Adrenal gland (tissue), 12 donors: ENCODE data around the gene TACC2. TPM values are rescaled to one million over a fixed set of nuclear protein-coding genes. Genes with fewer than 3 reads are reported as not detected.

Experiments
- DNase-seq, 7 donors: peaks; one replicate each; pipeline ENCODE4 v3.0.0-alpha.2; 2019 to 2020
- H3K27ac ChIP-seq, 5 donors: fragments of 200-600 bp; sonication (generic) in 4 of 5; 1 replicate in 3 of 5; 2 replicates in 2 of 5; pipeline versions ENCODE4 v1.5.1 to v1.8.0; 2016 to 2020; ENCODE audit warnings: mild to moderate bottlenecking in 1 of 5
- H3K27me3 ChIP-seq: fragments of 200-600 bp; 2 replicates; pipeline ENCODE4 v1.8.0; 2021
- H3K36me3 ChIP-seq, 2 donors: fragments of 200-600 bp; replicated peaks in 1 of 2; 1 replicate in 1 of 2; 2 replicates in 1 of 2; pipeline versions ENCODE4 v1.5.1 to v1.8.0; 2018 to 2022
- H3K4me1 ChIP-seq, 2 donors: fragments of 200-600 bp; replicated peaks in 1 of 2; 1 replicate in 1 of 2; 2 replicates in 1 of 2; pipeline versions ENCODE4 v1.5.1 to v1.8.0; 2018 to 2021
- H3K4me3 ChIP-seq, 4 donors: fragments of 200-600 bp; sonication (generic) in 3 of 4; one replicate each; pipeline ENCODE4 v1.5.1; 2016 to 2018
- H3K9me3 ChIP-seq, 3 donors: fragments of 200-600 bp; sonication (generic) in 1 of 3; replicated peaks in 1 of 3; 1 replicate in 2 of 3; 2 replicates in 1 of 3; pipeline versions ENCODE4 v1.5.1 to v1.8.0; 2016 to 2021
- POLR2A ChIP-seq, 2 donors: fragments of 450-650 bp; IDR thresholded peaks; one replicate each; pipeline ENCODE4 v1.6.1; 2017; ENCODE audit warnings: antibody characterized with exemption in 2 of 2, mild to moderate bottlenecking in 2 of 2, moderate library complexity in 1 of 2
- WGBS, 4 donors: extraction: QIAGEN DNeasy Blood & Tissue Kit in 2 of 4; methylation state at CpG; one replicate each; pipeline versions ENCODE4 v1.1.5 to v1.1.7; 2013 to 2017; 5-methylcytosine and 5-hydroxymethylcytosine counted together
- intact Hi-C, 2 donors: fragments of 100-400 bp; cut with DNase I; formaldehyde crosslinking; loops; one replicate each; pipeline versions ENCODE4 v1.14.1 to v1.15.0; 2022 to 2023
- polyA plus RNA-seq, 3 donors: library from polyadenylated mRNA; stranded (reverse); fragments of 200-250 nt in 2 of 3; fragments of 350-450 nt in 1 of 3; fragmentation: Illumina TruSeq in 1 of 3; extraction: RNeasy Lipid Tissue Mini Kit (QIAGEN cat#74804) in 1 of 3; gene quantifications; one replicate each; pipeline ENCODE4 v1.2.3, GENCODE V29; 2013 to 2014
- total RNA-seq, 9 donors: library from RNA; depleted of rRNA in 4 of 9; stranded (reverse); fragments of >200 nt in 4 of 9; fragments of 120-200 nt in 1 of 9; fragmentation: NEBNext Ultra II Directional in 1 of 9; extraction: Animal tissue kit (Norgen Biotek cat#: 25700) in 1 of 9; gene quantifications; one replicate each; pipeline versions ENCODE4 v1.1.0 to v1.2.4, GENCODE V29; 2013 to 2023
- TF ChIP-seq, protein P1 (sequence below), 6 experiments: fragments of 450-650 bp in 4 of 6; fragments of 200-600 bp in 2 of 6; sonication (generic) in 1 of 6; IDR thresholded peaks; 1 replicate in 5 of 6; 2 replicates in 1 of 6; pipeline versions ENCODE4 v1.5.1 to v1.8.0; 2016 to 2021; ENCODE audit warnings: antibody characterized with exemption in 6 of 6, mild to moderate bottlenecking in 2 of 6, moderate library complexity in 1 of 6
- donor health status: healthy with polysubstance abuse.
- donor health status: Bipolar disorder and iron deficiency.
- donor health status: DM: yes; HTN: yes; CAD: no.
- donor health status: DM: no; HTN: no; CAD: no.
- donor health status: DM: no; HTN: no; CAD: no.
- donor health status: DM: yes; HTN: yes; CAD: no.

TACC2 gene
- total and polyA plus RNA-seq, 12 donors = 11.3 to 45.7 (median 26.3) TPM

DNA sequence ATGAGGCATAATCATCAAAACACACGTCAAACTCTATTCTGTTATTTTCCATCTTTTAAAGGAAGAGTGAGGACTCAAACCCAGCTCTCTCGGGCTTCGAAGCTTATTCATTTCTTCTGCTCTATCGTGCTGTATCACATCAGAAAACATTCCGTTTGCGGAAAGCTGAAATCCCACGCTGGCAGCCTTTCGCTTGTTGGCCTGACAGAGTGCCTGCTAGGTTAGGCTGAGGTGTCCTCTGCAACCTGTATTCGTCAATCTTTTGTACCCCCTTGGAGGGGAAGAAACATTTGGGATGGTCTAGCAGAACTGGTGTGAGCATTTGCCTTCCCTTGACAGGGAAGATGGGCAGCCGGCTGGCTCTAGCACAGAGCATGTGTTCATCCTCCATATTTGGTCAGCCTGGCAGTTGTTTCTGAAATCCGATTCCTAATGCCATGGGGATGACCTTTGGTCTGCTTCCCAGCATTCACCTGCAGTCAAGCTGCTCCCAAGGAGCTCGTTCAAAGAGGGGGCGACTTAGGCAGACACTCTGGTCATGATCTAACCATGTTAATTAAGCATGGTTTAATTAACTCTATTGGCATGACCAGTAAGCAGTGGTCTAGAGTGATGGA, 55.2 kb downstream of the TACC2 start:
- TF ChIP-seq POLR2A (IDR thresholded peaks at IDR 0.05) = no peak
- TF ChIP-seq, protein P1, sequence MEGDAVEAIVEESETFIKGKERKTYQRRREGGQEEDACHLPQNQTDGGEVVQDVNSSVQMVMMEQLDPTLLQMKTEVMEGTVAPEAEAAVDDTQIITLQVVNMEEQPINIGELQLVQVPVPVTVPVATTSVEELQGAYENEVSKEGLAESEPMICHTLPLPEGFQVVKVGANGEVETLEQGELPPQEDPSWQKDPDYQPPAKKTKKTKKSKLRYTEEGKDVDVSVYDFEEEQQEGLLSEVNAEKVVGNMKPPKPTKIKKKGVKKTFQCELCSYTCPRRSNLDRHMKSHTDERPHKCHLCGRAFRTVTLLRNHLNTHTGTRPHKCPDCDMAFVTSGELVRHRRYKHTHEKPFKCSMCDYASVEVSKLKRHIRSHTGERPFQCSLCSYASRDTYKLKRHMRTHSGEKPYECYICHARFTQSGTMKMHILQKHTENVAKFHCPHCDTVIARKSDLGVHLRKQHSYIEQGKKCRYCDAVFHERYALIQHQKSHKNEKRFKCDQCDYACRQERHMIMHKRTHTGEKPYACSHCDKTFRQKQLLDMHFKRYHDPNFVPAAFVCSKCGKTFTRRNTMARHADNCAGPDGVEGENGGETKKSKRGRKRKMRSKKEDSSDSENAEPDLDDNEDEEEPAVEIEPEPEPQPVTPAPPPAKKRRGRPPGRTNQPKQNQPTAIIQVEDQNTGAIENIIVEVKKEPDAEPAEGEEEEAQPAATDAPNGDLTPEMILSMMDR (IDR thresholded peaks at IDR 0.05) = no peak
- no peak for DNase-seq
- no peaks in the 10 kb centered on the region for H3K36me3 ChIP-seq
- H3K4me3 ChIP-seq = no peak overlapping the region
- intact Hi-C loops = no loop called here
- no peaks in the 10 kb centered on the region for H3K4me1 ChIP-seq
- 52 to 70% (median 64%) methylated on average over 11 to 13 of the region's 13 CpGs for WGBS, 4 donors
- no peak overlapping the region for H3K27ac ChIP-seq
- H3K9me3 ChIP-seq = no peaks in the 10 kb centered on the region
- no peaks in the 10 kb centered on the region for H3K27me3 ChIP-seq

DNA sequence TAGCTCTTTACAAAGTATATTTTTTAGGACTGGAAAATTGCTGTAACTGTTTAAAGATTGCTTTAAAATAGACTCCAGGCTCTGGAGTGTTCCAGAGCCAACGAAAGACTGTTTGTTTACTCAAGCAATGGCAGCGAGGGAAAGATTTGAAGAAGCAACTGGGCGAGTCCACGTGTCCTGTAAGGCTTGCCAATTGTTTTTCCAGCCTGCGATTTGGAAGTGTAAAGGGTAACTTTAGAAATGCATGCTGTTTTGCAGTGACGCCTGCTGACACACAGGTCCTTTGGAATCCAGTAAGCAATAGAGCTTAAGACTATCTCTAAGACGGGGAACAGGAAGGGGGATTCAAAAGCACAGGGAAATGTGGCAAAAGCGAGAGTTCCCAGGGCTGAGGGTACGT, 55.8 kb downstream of the TACC2 start:
- Histone ChIP-seq H3K4me3 (no peak overlapping the region), H3K36me3 (no peaks in the 10 kb centered on the region), H3K27ac (no peak overlapping the region), H3K27me3 (no peaks in the 10 kb centered on the region), H3K9me3 (no peaks in the 10 kb centered on the region), H3K4me1 (no peaks in the 10 kb centered on the region)
- intact Hi-C loops = no loop called here
- WGBS, 4 donors = 52 to 65% (median 57%) methylated on average over 9 of the region's 9 CpGs
- DNase-seq = no peak
- no peak for TF ChIP-seq POLR2A (IDR thresholded peaks at IDR 0.05)
- TF ChIP-seq, protein P1 (IDR thresholded peaks at IDR 0.05) = no peak

DNA sequence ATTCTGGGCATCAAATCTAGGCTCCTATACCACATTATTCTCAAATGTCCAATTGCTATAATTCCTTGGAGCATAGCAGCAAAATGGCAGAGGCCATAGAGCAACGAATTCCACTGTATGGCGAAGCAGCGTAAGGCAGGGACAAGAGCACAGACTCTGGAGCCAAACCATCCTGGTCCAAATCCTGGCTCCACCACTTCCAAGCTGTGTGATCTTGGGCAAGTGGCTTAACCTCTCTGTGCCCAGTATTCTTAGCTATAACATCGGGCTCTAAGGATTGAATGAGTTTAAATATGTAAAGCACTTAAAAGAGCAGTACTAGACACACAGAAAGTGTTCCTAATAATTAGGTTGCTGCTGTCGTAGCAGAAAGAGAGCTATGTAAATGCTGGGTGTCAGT, 56.2 kb downstream of the TACC2 start:
- DNase-seq = no peak
- WGBS, 4 donors = 79 to 86% (median 84%) methylated on average over 5 of the region's 5 CpGs

DNA sequence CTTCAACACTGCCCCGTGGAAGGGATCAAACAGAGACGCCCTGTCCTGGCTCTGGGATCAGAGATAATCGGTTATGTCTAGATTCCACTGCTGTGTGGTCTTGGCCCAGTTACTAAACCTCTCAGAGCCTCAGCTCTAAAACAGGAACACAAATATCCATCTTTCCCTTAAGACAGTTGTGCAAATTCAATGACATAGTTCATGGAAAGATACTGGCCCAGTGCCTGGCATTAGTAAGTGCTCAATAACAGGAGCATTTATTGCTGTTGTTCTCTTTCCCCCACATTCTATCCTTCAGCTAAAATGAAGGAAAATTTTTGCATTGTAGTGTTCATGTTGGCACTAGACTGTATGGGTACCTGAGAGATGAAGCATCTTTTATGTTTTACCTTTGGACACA, 58.6 kb downstream of the TACC2 start:
- peaks cover 3 to 12% of the 10 kb centered on the region in 2 donors for H3K4me1 ChIP-seq
- no peaks in the 10 kb centered on the region for H3K9me3 ChIP-seq
- no peak overlapping the region for H3K27ac ChIP-seq
- no peak for DNase-seq
- H3K27me3 ChIP-seq = no peaks in the 10 kb centered on the region
- 64 to 90% (median 85%) methylated on average over 3 of the region's 3 CpGs for WGBS, 4 donors
- H3K4me3 ChIP-seq = no peak overlapping the region
- H3K36me3 ChIP-seq = no peaks in the 10 kb centered on the region
- intact Hi-C loops = no loop called here
- TF ChIP-seq POLR2A (IDR thresholded peaks at IDR 0.05) = no peak
- TF ChIP-seq, protein P1 (IDR thresholded peaks at IDR 0.05) = no peak

More for the DNA sequence above, 56.2 kb downstream of the TACC2 start:
- intact Hi-C loops = no loop called here
- Histone ChIP-seq H3K9me3 (no peaks in the 10 kb centered on the region), H3K27me3 (no peaks in the 10 kb centered on the region), H3K36me3 (no peaks in the 10 kb centered on the region), H3K27ac (no peak overlapping the region), H3K4me3 (no peak overlapping the region), H3K4me1 (no peaks in the 10 kb centered on the region)
- TF ChIP-seq, protein P1 (IDR thresholded peaks at IDR 0.05) = no peak
- no peak for TF ChIP-seq POLR2A (IDR thresholded peaks at IDR 0.05)
